Measurements from ENCODE around the gene CALM1. TPM values are rescaled to one million over a fixed set of nuclear protein-coding genes. Genes with fewer than 3 reads are reported as not detected.
A peak's percentile ranks its signal among the peaks of the same experiment; 100 is the strongest.

Gene CALM1
- total and polyA plus RNA-seq, 2 donors from 2014 or later = 328 to 469 TPM

DNA sequence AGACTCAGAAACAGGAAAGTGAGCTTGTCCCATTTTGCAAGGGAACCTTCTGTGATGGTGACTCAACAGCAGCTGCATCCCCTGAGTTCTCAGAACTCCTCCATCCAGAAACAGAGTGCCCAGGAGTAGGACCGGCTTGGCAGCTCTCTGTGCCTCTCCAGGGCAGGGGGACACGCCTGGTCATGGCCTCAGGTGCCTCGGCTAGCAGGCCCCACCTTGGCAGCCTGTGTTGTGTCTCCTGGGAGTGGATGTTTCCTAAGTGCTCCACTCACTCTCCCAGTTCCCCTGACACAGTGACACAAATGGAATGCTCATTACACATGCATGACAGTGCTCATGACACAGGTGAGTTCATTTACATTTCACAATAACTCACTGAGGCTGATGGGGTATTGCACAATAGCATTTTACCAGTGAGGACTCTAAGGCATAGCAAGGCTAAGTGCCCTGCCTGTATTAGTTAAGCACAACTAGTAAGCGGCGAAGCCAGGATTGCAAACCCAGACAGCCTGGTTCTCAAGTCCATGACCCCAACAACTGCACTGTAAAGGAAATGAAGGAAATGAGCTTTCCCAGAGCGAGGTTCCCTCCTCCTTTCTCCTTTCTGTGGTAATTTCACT, 47.4 kb downstream of the CALM1 start:
- H3K4me1 ChIP-seq (ENCODE audit: control insufficient read depth in 2 of 3, insufficient read depth in 2 of 3, low read depth in 1 of 3, low read length in 3 of 3) = peaks cover 0 to 3% (median 0%) of the 10 kb centered on the region in 3 donors
- H3K4me3 ChIP-seq (ENCODE audit: low read length in 3 of 3) = no peak overlapping the region
- intact Hi-C loops (cut with DNase I) = no loop called here
- no peaks in the 10 kb centered on the region for H3K27me3 ChIP-seq (ENCODE audit: control insufficient read depth, insufficient read depth, low read length)
- peak; percentile 11 for FAIRE-seq
- no peaks in the 10 kb centered on the region for H3K36me3 ChIP-seq (ENCODE audit: control insufficient read depth in 2 of 3, insufficient read depth in 3 of 3, low read length in 3 of 3)
- no peak overlapping the region for H3K9ac ChIP-seq (ENCODE audit: low read length in 3 of 3)
- TF ChIP-seq, protein P1, sequence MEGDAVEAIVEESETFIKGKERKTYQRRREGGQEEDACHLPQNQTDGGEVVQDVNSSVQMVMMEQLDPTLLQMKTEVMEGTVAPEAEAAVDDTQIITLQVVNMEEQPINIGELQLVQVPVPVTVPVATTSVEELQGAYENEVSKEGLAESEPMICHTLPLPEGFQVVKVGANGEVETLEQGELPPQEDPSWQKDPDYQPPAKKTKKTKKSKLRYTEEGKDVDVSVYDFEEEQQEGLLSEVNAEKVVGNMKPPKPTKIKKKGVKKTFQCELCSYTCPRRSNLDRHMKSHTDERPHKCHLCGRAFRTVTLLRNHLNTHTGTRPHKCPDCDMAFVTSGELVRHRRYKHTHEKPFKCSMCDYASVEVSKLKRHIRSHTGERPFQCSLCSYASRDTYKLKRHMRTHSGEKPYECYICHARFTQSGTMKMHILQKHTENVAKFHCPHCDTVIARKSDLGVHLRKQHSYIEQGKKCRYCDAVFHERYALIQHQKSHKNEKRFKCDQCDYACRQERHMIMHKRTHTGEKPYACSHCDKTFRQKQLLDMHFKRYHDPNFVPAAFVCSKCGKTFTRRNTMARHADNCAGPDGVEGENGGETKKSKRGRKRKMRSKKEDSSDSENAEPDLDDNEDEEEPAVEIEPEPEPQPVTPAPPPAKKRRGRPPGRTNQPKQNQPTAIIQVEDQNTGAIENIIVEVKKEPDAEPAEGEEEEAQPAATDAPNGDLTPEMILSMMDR (IDR thresholded peaks at IDR 0.05; ENCODE audit: borderline replicate concordance, extremely low read depth, insufficient read depth) = no peak
- H3K9me3 ChIP-seq (ENCODE audit: control insufficient read depth in 2 of 3, insufficient read depth in 1 of 3, low read length in 3 of 3) = peaks cover 0 to 5% (median 4%) of the 10 kb centered on the region in 3 donors
- H3K27ac ChIP-seq (ENCODE audit: low read depth in 2 of 2, low read length in 2 of 2) = no peak overlapping the region
- DNase-seq = peak in 4 of 5 donors; percentile 29 to 95 (median 62)

GRCh38 chr14:90445011-90445410, 48.2 kb downstream of the CALM1 start:
- H3K27ac ChIP-seq (ENCODE audit: low read depth in 2 of 2, low read length in 2 of 2) = no peak overlapping the region
- no peak for DNase-seq
- H3K36me3 ChIP-seq (ENCODE audit: control insufficient read depth in 2 of 3, insufficient read depth in 3 of 3, low read length in 3 of 3) = no peaks in the 10 kb centered on the region
- no peaks in the 10 kb centered on the region for H3K27me3 ChIP-seq (ENCODE audit: control insufficient read depth, insufficient read depth, low read length)
- no peak overlapping the region for H3K9ac ChIP-seq (ENCODE audit: low read length in 3 of 3)
- peaks cover 0 to 3% (median 0%) of the 10 kb centered on the region in 3 donors for H3K4me1 ChIP-seq (ENCODE audit: control insufficient read depth in 2 of 3, insufficient read depth in 2 of 3, low read depth in 1 of 3, low read length in 3 of 3)
- intact Hi-C loops (cut with DNase I) = no loop called here
- TF ChIP-seq, protein P1 (IDR thresholded peaks at IDR 0.05; ENCODE audit: borderline replicate concordance, extremely low read depth, insufficient read depth) = no peak
- no peak overlapping the region for H3K4me3 ChIP-seq (ENCODE audit: low read length in 3 of 3)
- H3K9me3 ChIP-seq (ENCODE audit: control insufficient read depth in 2 of 3, insufficient read depth in 1 of 3, low read length in 3 of 3) = peaks cover 0 to 5% (median 4%) of the 10 kb centered on the region in 3 donors
- FAIRE-seq = no peak

- no peaks in the 10 kb centered on the region for H3K27me3 ChIP-seq (ENCODE audit: control insufficient read depth, insufficient read depth, low read length)
- DNase-seq (no peak), FAIRE-seq (no peak)
- H3K4me1 ChIP-seq (ENCODE audit: control insufficient read depth in 2 of 3, insufficient read depth in 2 of 3, low read depth in 1 of 3, low read length in 3 of 3) = peaks cover 0 to 3% (median 0%) of the 10 kb centered on the region in 3 donors
- intact Hi-C loops (cut with DNase I) = no loop called here
- H3K4me3 ChIP-seq (ENCODE audit: low read length in 3 of 3) = no peak overlapping the region
- peaks cover 0 to 5% (median 4%) of the 10 kb centered on the region in 3 donors for H3K9me3 ChIP-seq (ENCODE audit: control insufficient read depth in 2 of 3, insufficient read depth in 1 of 3, low read length in 3 of 3)
- no peaks in the 10 kb centered on the region for H3K36me3 ChIP-seq (ENCODE audit: control insufficient read depth in 2 of 3, insufficient read depth in 3 of 3, low read length in 3 of 3)
- TF ChIP-seq, protein P1 (IDR thresholded peaks at IDR 0.05; ENCODE audit: borderline replicate concordance, extremely low read depth, insufficient read depth) = no peak
- no peak overlapping the region for H3K9ac ChIP-seq (ENCODE audit: low read length in 3 of 3)
- no peak overlapping the region for H3K27ac ChIP-seq (ENCODE audit: low read depth in 2 of 2, low read length in 2 of 2)
Observed at GRCh38 chr14:90446405-90446804, 49.6 kb downstream of the CALM1 start.
